Left renal cortex interstitium (tissue), 4 donors: Measurements from ENCODE around the gene GRIA3. TPM values are rescaled to one million over a fixed set of nuclear protein-coding genes. Genes with fewer than 3 reads are reported as not detected.
A peak's percentile ranks its signal among the peaks of the same experiment; 100 is the strongest.
"Not testable (repeated sequence)": the region's sequence is repeated elsewhere in the genome, so short reads cannot be mapped to it uniquely, and the experiment has no call there.

Source experiments
- DNase-seq, 4 donors: peaks; one replicate each; pipeline ENCODE4 v3.0.0-alpha.2; 2013; ENCODE audit warnings: low read depth in 4 of 4, low spot score in 2 of 4, missing footprints in 1 of 4
- polyA plus RNA-seq, 4 donors: library from polyadenylated mRNA; unstranded; fragments of 120-200 nt; gene quantifications; one replicate each; pipeline ENCODE4 v1.2.1, GENCODE V29; 2013; ENCODE audit not compliant: insufficient read length in 4 of 4

GRIA3 gene
- polyA plus RNA-seq, 4 donors, result 2.0 to 2.6 (median 2.3) TPM

DNA sequence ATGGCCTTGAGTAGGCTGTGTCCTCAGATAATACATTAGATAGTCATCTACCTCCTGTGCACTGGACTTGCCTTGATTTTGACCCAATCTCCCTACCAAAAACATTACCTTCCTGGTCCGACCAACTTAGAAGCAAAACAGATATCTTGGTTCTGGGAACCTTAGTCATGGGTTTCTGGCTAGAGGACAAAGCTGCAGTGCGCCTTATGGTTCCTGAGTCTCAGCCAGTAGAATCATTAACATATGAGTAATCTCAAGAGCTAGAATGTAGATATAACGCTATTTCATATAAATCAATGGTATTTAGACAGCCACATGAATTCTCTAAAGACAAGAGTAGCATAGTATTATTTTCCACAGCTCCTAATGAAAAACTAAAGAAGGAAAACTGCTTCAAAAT, 83.1 kb downstream of the GRIA3 start:
- DNase-seq, result no peak

DNA sequence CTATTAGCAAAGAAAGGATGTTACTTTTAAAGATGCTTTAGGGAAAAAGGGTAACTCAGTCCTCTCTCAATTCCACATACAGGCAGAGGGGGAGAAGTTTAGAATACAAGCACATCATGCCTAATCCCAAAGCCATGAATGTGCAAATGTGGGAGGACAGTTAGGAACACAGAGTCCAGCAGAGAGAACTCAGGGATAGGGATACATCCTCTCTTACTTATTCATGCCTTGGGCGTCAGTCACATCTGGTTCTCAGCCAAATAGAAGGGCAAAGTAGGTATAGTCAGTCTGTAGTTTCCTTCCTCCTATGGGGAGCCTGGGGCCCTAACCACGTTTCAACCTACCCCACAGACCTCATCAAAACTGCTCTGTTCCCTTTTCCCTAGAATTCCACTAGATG, 87.8 kb downstream of the GRIA3 start:
- DNase-seq, result no peak

DNA sequence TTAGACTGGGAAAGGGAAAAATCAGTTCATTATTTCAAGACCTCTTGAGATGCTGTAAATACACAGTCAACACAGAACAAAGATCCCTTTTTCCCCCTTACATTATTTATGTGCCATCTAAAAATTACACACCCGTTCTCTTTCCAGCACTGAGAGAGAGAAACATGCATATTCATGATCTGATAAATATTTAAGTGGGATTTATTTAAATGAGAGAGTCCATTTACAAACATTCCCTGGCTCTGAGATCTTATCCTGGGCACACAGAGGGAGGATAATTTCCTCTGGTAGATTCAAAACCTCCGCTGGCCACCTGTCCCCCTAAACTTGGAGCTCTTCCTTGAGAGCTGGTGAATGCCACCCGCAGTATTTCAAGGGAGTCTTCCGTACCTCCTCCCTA, 88.6 kb downstream of the GRIA3 start:
- DNase-seq, result no peak

DNA sequence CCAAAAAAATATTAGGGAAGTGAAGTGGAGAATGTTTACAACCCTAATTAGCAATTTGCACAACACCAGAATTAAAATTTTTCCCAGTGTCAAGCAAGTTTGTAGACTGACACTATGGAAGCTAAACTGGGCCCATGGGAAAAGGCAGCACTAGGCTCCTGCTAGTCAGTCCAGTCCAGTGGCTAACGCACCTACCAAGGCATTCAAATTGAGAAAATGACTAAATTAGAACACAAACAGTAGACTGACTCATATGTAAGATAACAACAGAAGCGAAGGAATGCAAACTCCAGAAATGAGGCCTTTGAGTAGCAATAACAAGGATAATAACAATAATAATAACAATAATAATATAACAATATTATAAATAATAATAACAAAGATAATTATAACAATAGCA, 90.7 kb downstream of the GRIA3 start:
- DNase-seq, result no peak

DNA sequence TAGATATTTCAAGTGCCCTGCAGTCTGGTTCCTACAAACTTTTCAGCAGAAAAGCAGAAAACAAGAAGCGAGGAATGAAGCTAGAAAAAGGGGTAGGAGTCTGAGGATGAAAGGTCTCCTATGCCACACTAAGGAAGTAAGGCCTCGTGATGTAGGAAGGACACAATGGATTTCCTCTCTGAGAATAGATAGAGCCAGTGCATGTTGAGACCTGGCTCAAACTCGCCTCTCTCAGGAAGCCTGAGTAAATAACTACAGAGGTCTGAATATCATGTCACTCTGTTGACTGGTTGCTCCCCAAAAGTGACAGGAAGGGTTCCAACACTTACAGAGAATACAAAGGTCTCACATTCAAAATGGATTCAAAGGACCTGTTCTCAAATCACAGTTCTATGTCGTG, 93.3 kb downstream of the GRIA3 start:
- DNase-seq, result no peak

DNA sequence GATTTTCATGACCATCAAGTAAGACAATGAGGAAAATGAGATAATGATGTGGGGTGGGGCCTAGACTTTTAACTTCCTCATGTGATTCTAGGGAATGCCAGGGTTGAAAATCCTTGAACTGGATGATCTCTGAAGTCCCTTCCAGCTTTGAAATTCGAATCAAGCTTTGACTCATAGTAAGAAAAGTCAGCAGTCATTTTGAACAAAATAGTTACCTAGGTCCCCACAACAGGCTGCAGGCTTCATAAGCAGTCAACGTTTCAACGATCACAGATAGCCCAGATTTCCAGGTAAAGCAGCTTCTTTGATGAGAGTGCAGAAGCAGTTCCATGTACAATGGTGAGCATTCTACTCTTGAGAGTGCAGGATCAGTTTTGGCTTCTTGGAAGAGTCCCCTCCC, 93.7 kb downstream of the GRIA3 start:
- no peak for DNase-seq

DNA sequence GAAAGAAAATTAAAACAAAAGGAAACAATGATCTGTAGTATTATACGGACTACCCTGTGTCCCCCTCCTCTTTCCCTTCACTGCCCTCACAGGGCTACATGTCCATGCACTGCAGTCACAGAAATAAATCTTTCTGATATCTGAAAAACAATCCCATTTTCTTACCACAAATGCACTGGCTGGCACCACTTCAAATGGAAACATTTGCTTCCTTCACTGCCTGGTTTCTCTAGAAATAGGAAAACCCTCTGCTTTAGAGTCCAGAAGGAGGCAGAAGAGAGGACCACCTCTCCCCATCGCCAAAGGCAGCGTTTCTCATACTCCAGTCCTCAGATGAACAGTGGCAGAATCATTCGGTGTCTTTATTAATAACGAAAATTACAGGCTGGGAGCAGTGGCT, 98.2 kb downstream of the GRIA3 start:
- no peak for DNase-seq

DNA sequence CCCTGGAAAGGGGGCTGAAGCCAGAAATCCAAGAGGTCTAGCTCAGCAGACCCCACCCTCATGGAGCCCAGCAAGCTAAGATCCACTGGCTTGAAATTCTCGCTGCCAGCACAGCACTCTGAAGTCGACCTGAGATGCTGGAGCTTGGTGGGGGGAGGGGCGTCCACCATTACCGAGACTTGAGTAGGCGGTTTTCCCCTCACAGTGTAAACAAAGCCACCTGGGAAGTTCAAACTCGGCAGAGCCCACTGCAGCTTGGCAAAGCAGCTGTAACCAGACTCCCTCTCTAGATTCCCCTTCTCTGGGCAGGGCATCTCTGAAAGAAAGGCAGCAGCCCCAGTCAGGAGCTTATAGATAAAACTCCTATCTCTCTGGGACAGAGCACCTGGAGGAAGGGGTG, 99.3 kb downstream of the GRIA3 start:
- not testable (repeated sequence) for DNase-seq

DNA sequence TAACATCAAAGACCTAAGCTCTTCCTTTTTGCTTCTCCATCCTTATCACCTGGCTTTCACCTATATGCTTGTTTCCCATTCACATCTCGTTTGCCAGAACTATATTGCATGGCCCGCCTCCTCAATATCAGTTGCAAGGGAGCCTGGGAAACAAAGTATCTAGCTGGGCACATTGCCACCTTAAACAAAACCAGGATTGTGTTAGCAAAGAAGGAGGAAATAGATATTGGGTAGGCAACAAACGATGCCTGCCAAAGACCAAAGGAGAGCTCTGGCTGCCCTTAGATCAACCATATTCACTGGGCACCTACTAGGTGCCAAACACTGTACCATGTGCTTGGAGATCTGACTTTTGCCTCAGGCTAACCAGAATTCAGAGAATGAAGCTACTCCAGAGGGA, 107.5 kb downstream of the GRIA3 start:
- DNase-seq, result no peak

DNA sequence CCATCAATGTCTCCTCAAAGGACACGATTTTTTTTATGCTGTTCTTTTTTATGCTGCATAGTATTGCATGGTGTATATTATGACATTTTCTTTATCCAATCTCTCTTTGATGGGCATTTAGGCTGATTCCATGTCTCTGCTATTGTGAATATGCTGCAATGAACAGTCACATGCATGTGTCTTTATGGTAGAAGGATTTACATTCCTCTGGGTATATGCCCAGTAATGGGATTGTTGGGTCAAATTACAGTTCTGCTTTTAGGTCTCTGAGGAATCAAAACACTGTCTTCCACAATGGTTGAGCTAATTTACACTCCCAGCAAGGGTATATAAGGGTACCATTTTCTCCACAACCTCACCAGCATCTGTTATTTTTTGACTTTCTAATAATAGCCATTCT, 113.9 kb downstream of the GRIA3 start:
- DNase-seq, result no peak

DNA sequence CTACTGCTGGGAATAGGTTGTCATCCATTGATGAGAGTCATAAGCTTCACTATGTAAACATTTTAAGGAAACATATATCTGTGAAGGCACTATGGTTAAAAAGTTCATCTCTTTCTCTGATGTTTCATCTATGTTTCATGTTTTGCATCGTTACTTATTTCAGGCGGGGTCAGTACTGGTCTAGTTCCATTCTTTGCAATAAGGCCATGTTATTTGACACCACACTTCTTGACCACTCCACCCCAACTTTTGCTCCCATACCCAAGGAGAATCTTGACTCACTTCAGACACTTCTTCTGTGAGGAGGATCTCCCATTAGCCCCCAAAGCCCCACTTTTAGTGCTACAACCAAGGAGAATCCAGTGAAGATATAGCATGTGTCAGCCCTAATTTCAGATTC, 119.4 kb downstream of the GRIA3 start:
- no peak for DNase-seq

DNA sequence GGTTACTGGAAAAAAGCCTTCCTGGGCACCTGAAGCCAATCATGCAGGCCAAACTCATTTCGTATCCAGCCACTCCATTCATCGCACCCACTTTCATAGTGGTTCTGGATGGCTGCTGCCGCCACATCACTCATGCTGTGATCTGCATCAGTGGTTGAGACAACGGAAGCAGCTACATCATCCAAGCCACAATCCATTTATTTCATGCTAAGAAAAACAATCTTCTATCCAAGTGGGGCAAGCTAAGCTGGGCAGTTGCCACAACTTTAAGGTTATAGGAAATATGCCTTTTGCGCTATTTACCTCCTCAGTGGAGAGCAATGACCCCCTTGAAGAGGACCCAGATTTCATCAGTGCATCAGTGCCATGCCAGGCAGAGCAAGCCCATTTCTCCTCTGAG, 124.6 kb downstream of the GRIA3 start:
- no peak for DNase-seq

DNA sequence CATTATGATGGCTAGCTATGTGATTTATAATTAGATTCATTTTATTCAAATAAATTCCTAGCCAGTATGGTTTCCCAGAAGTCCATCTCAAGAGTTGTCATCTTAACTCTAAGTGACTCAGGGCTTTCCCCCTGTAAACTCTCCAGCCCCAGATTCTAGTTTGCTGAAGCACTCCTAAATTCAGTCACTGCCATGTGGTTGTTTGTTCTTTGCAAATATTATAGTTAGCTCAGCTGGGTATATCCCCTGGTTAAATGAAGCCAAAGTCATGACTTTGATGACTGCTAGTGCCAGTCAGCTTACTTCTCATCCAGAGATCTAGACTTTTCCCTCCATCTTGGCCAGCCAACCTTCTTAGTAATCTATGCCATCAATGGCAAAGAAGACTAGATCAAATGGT, 126.0 kb downstream of the GRIA3 start:
- no peak for DNase-seq

DNA sequence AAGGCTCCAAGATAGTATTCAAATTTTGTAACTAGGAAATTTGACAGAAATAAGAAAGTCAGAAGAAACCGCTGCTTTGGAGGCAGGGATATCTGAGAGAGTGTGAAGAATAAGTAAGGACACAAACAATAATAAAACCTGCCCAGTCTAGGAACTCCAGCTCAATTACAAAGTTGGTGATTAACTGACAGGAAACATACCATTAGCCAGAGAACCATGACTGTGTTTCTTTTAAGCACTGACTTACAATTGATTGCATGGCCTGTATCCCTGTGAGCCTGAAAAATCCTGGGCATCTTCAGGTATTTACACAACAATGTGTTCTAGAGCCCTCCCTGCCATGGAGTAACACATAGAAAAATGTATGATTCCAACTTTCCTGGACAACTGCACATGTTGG, 127.4 kb downstream of the GRIA3 start:
- DNase-seq, result peak in 1 of 4 donors; percentile 24

DNA sequence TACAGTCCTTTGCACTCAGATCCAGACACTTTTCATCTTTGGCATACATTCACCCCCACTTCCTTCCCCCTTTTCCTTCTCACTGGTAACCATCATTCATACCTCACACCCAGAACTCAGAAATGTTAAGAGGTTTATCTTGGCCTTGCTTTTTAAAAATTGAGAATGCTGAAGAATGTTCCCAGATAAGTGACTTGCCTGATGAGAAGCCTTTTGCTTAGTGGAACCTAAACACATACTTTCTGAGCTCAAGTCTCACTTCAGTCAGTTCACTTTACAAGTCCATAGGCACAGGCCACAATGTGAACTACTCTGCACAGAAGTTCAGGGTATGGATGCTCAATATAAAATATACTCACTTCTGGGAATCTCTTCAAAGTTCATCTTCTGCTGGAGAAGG, 129.4 kb downstream of the GRIA3 start:
- no peak for DNase-seq

DNA sequence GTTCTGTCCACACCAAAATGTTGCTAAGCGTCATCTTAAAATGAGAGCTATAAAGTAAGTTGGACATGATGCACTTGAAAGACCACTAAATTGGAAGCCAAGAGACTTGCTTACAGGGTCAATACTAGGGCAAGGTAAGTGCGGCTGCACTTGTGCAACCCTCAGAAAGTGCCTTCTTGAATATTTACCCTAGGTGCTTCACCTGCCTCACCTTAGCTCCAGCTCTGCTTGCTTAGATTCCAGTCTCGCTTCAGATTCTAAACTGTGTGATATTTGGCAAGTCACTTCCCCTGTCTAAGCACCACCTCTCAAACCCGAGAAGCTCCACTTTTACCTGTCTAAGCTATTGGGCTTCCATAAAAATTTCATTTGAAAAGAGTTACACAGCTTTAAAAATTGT, 136.5 kb downstream of the GRIA3 start:
- no peak for DNase-seq

DNA sequence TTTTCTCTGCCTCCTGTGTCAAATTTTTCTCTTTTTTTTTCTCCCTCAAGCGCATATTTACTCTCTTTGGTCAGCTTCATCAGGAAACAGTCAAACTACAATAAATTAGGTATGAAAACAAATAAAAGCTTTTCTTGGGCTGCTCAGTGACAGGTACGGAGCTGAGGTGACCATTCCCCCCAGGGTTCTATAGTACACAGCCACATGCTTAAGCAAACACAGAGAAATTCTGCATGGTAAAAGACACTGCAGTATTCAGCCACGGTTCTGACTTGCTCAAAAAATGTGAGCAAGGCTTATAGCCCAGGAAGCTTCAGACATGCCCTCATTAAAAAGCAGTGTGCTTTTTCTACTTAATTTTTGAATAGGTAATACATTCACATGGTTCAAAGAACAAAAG, 138.5 kb downstream of the GRIA3 start:
- no peak for DNase-seq

DNA sequence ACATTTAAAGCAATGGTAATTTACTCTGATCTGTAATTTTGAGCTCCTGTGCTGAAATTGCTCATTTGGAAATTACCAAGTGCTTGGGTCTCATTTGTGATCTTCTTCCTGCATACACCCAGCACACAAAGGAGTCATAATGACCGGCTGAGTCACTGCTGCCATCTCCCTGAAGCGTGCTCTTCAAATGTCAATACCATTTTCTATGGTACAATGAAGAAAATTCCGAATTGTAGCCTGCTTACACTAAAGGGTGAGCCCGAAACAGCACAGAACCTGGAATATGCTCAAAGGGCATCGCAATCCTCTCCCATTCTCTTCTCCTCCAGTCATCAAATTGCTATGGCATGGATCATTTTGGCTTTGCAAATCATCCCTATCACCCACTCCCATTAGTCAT, 140.5 kb downstream of the GRIA3 start:
- no peak for DNase-seq

DNA sequence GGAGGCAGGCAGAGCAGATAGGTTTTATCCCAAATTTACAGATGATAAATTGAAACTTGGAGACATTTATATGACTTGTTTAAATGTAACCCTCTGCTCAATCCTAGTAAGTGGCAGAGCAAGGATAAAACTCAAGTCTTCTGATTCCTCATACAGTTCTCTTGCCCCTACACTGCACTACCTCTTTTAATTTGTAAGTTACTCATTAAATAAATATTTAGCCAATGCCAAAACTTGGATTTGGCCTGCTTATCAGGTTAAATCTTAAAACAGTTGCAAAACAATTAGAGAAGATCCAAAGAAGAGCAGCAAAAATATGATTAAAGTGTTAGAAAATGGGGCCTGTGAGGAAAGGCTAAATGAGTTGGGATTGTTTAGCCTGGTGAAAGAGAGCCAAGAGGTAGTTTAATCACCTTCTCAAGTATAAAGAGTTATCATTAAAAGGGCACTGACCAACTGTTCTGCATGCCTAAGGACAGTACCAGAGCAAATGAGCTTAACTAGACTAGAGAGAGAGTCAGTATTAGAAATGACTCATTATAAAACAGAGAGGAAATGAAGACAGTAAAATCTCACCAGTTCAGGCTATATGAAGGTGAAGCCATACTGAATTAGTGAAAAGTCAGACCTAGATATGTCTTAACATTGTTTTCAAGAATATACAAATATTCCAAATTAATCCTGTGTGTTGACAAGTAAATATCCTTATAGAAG, 146.3 kb downstream of the GRIA3 start:
- DNase-seq, result no peak

DNA sequence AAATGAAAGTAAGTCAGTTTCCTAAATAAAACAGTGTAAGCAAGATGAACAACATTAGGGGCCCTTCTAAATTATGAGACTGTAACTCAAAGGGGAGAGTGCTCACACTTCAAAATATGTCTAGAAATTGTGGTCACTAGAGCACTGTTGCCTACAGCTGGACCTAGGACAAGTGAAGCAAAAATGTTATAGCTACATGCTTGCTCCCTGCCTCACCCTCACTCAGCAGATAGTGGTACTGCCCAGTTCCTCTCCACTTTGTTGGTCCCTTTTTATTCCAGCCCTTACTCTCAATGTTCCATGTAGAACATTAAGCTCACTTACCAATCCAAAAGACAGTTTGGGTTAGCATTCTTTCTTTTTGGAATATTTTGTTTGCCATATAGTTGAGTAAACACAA, 147.3 kb downstream of the GRIA3 start:
- DNase-seq, result no peak

DNA sequence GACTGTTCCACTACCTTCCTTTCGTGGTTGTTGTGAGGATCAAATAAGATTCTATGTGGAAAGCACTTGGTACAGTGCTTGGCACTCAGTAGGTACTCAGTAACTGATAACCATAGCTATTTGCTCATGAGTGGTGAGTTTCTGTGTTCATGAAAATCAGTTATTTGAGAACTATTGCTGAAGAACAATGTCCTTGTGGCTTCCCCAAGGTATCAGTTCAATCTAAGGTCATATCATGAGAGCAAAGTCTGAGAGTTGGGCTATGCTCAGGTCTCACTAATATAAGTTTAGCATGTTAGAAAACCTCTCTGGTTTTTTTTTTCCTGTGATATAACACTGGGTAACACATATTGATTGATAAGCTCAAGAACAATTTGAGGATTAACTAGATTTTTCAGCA, 147.8 kb downstream of the GRIA3 start:
- DNase-seq, result no peak

DNA sequence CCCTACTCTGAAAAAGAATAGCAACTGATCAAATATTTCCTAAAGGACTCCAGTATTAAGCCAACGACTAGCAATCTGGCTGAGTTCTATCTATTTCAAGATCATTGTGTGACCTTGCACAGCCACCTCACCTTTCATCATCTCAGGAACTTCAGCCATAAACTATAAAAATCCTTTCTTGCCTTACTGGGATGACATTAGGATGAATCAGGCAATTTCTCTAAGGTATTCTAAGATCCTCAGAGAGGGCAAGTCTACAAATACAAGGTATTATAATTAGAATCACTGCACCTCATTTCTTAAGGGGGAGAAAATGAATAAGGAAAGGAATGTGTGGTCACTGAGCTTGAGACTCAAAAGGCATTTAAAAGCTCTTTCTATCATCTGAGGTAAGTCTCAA, 152.6 kb downstream of the GRIA3 start:
- DNase-seq, result no peak
